Smooth muscle cell (in vitro differentiated cells): ENCODE data around the gene GALT. TPM values are rescaled to one million over a fixed set of nuclear protein-coding genes. Genes with fewer than 3 reads are reported as not detected.

Source experiments
- DNase-seq: peaks from one replicate; lab custom pipeline; 2025; ENCODE audit not compliant: unreplicated experiment; lab: John Stamatoyannopoulos, UW
- H2AFZ ChIP-seq: fragments of 200-600 bp; sonication (generic); 2 replicates; pipeline ENCODE4 v1.6.0; 2016; ENCODE audit warnings: antibody characterized with exemption, low read depth, mild to moderate bottlenecking
- H3F3A ChIP-seq: fragments of 200-600 bp; sonication (generic); 2 replicates; pipeline ENCODE4 v1.6.0; 2017; ENCODE audit warnings: antibody characterized with exemption, low read depth
- H3K27ac ChIP-seq: fragments of 200-600 bp; sonication (generic); 2 replicates; pipeline ENCODE4 v1.5.1; 2016; ENCODE audit warnings: low read depth, mild to moderate bottlenecking
- H3K27me3 ChIP-seq: fragments of 200-600 bp; sonication (generic); 2 replicates; pipeline ENCODE4 v1.6.1; 2016; ENCODE audit warnings: low read depth, mild to moderate bottlenecking
- H3K36me3 ChIP-seq: fragments of 200-600 bp; sonication (generic); 2 replicates; pipeline ENCODE4 v1.5.1; 2016; ENCODE audit warnings: low read depth
- H3K4me1 ChIP-seq: fragments of 200-600 bp; sonication (generic); 2 replicates; pipeline ENCODE4 v1.5.1; 2016; ENCODE audit warnings: low read depth
- H3K4me2 ChIP-seq: fragments of 200-600 bp; sonication (generic); 2 replicates; pipeline ENCODE4 v1.6.0; 2016; ENCODE audit warnings: mild to moderate bottlenecking
- H3K4me3 ChIP-seq: fragments of 200-600 bp; sonication (generic); 2 replicates; pipeline ENCODE4 v1.5.1; 2016; ENCODE audit warnings: mild to moderate bottlenecking
- H3K79me2 ChIP-seq: fragments of 200-600 bp; sonication (generic); 2 replicates; pipeline ENCODE4 v1.6.0; 2016; ENCODE audit warnings: low read depth, mild to moderate bottlenecking
- H3K9ac ChIP-seq: fragments of 200-600 bp; sonication (generic); 2 replicates; pipeline ENCODE4 v1.6.0; 2016; ENCODE audit warnings: low read depth
- H3K9me3 ChIP-seq: fragments of 200-600 bp; sonication (generic); replicated peaks from 2 replicates; pipeline ENCODE4 v1.5.1; 2016; ENCODE audit warnings: low read depth
- H4K20me1 ChIP-seq: fragments of 200-600 bp; sonication (generic); 2 replicates; pipeline ENCODE4 v1.6.0; 2016; ENCODE audit warnings: low read depth
- CTCF ChIP-seq: fragments of 200-600 bp; sonication (generic); IDR thresholded peaks from 2 replicates; pipeline ENCODE4 v1.5.1; 2017; ENCODE audit warnings: borderline replicate concordance, mild to moderate bottlenecking, antibody characterized with exemption; ENCODE audit not compliant: insufficient read depth, poor library complexity, severe bottlenecking
- WGBS: methylation state at CpG from one replicate; pipeline ENCODE4 v1.1.7; 2016; ENCODE audit warnings: low lambda C conversion rate; 5-methylcytosine and 5-hydroxymethylcytosine counted together
- polyA plus RNA-seq: library from polyadenylated mRNA; unstranded; fragments of >200 nt; fragmentation: Nextera tagmentation; extraction: Ambion mirVana; gene quantifications from 2 replicates; pipeline ENCODE4 v1.2.1, GENCODE V29; 2016
- total RNA-seq: library from RNA; depleted of rRNA; stranded (reverse); fragments of >200 nt; gene quantifications from 2 replicates; pipeline ENCODE4 v1.2.3, GENCODE V29; 2014

Gene GALT
- total and polyA plus RNA-seq, 2 experiments from 2014 or later: 32.9 to 46.4 TPM

GRCh38 chr9:34629491-34629808 is 17.0 kb upstream of the GALT start:
- peak overlapping the region; percentile 86 for H3K4me2 ChIP-seq

GRCh38 chr9:34630402-34631154 is 15.9 kb upstream of the GALT start:
- no peak for TF ChIP-seq CTCF
- Histone ChIP-seq H3K9ac (no peak overlapping the region), H4K20me1 (no peaks in the 10 kb centered on the region), H3K27me3 (peaks cover 67% of the 10 kb centered on the region), H3K27ac (no peak overlapping the region), H3F3A (no peaks in the 10 kb centered on the region), H2AFZ (no peak overlapping the region), H3K4me2 (no peak overlapping the region), H3K4me3 (no peak overlapping the region), H3K9me3 (no peaks in the 10 kb centered on the region), H3K79me2 (no peaks in the 10 kb centered on the region), H3K4me1 (peaks cover 30% of the 10 kb centered on the region), H3K36me3 (no peaks in the 10 kb centered on the region)
- 59% methylated on average over 5 of the region's 5 CpGs for WGBS
- no peak for DNase-seq

More at GRCh38 chr9:34629491-34629808, 17.0 kb upstream of the GALT start:
- H3K9ac ChIP-seq: no peak overlapping the region
- 43% methylated on average over 5 of the region's 5 CpGs for WGBS
- no peaks in the 10 kb centered on the region for H3F3A ChIP-seq
- no peaks in the 10 kb centered on the region for H3K36me3 ChIP-seq
- peaks cover 79% of the 10 kb centered on the region for H3K27me3 ChIP-seq
- no peak overlapping the region for H3K4me3 ChIP-seq
- no peak overlapping the region for H3K27ac ChIP-seq
- peaks cover 40% of the 10 kb centered on the region for H3K4me1 ChIP-seq
- DNase-seq: no peak
- H3K79me2 ChIP-seq: no peaks in the 10 kb centered on the region
- H4K20me1 ChIP-seq: no peaks in the 10 kb centered on the region
- no peak for TF ChIP-seq CTCF
- H2AFZ ChIP-seq: no peak overlapping the region
- H3K9me3 ChIP-seq: no peaks in the 10 kb centered on the region

- H3F3A ChIP-seq: no peaks in the 10 kb centered on the region
- no peaks in the 10 kb centered on the region for H4K20me1 ChIP-seq
- no peak overlapping the region for H3K9ac ChIP-seq
- no peak overlapping the region for H2AFZ ChIP-seq
- peaks cover 10% of the 10 kb centered on the region for H3K79me2 ChIP-seq
- H3K4me1 ChIP-seq: peaks cover 38% of the 10 kb centered on the region
- no peak for DNase-seq
- no peaks in the 10 kb centered on the region for H3K9me3 ChIP-seq
- H3K4me3 ChIP-seq: no peak overlapping the region
- peaks cover 41% of the 10 kb centered on the region for H3K27me3 ChIP-seq
- no peaks in the 10 kb centered on the region for H3K36me3 ChIP-seq
- 59% methylated on average over 5 of the region's 5 CpGs for WGBS
- TF ChIP-seq CTCF: no peak
- H3K27ac ChIP-seq: no peak overlapping the region
- no peak overlapping the region for H3K4me2 ChIP-seq
Measured at GRCh38 chr9:34633166-34633565, 13.3 kb upstream of the GALT start.
